ENCODE results near the gene DNAJB7. TPM values are rescaled to one million over a fixed set of nuclear protein-coding genes. Genes with fewer than 3 reads are reported as not detected.

DNAJB7 gene
- total and polyA plus RNA-seq, 2 of the 13 experiments (the other 11 are each of a cell fraction or from before 2014, with no cell fraction given) = not detected

DNA sequence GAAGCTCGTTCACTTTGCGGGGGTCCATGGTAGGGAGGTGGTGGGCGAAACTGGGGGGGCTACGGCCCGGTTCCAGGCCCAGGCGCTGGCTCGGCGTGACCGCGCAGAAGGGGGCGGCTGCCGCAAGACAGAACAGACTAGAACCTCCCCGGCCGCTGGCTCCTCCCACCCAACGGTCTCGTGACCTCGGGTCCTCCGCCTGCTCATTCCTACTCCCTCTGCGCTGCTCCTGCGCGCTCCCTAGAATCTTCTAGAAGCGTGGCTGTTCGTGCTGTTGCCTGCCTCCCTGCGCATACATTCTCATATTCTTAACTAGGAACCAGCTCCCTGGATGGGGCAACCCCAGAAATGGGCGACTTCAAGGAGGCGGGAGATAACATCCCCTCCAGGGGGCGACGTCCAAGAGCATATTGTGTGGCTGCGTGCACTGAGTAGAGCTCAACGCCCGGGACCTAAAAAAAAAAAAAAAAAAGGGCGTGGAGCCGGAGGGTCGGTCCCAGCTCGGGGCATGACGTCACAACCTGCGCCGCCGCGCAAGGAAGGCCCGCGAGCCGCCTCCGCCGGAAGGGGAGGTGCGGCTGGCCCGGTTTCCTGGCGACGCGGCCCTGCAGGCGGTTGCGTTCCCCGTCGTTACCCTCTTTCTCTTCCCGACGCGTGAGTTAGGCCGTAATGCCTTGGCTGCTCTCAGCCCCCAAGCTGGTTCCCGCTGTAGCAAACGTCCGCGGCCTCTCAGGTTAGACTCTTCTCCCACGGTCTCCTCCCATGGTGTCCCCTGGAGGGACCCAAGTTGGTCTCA, 5.2 kb downstream of the DNAJB7 start, which contains the start of the genes ST13 and XPNPEP3 (continued):
- TF ChIP-seq, protein P1, sequence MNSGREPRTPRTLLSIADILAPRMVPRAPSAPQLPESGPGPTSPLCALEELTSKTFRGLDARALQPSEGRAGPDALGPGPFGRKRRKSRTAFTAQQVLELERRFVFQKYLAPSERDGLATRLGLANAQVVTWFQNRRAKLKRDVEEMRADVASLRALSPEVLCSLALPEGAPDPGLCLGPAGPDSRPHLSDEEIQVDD (CRISPR knock-in tag; IDR thresholded peaks at IDR 0.05; ENCODE audit: borderline replicate concordance) = no peak
- TF ChIP-seq ZNF891 (CRISPR knock-in tag; IDR thresholded peaks at IDR 0.05) = peak; percentile 80
- no peak for TF ChIP-seq SOX6 (IDR thresholded peaks at IDR 0.05)
- TF ChIP-seq SOX6 (CRISPR knock-in tag; IDR thresholded peaks at IDR 0.05) = peak; percentile 37; the same call in 1 of the 2 replicates
- TF ChIP-seq, protein P2, sequence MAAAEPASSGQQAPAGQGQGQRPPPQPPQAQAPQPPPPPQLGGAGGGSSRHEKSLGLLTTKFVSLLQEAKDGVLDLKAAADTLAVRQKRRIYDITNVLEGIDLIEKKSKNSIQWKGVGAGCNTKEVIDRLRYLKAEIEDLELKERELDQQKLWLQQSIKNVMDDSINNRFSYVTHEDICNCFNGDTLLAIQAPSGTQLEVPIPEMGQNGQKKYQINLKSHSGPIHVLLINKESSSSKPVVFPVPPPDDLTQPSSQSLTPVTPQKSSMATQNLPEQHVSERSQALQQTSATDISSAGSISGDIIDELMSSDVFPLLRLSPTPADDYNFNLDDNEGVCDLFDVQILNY (CRISPR knock-in tag; conservative IDR thresholded peaks at IDR 0.05) = 0 out of 2 replicates have a peak, but pooled peaks have one; percentile 36
- TF ChIP-seq ZNF703 (CRISPR knock-in tag; IDR thresholded peaks at IDR 0.05; ENCODE audit: borderline replicate concordance) = peak; percentile 30; the same call in 1 of the 2 replicates
- TF ChIP-seq, protein P3, sequence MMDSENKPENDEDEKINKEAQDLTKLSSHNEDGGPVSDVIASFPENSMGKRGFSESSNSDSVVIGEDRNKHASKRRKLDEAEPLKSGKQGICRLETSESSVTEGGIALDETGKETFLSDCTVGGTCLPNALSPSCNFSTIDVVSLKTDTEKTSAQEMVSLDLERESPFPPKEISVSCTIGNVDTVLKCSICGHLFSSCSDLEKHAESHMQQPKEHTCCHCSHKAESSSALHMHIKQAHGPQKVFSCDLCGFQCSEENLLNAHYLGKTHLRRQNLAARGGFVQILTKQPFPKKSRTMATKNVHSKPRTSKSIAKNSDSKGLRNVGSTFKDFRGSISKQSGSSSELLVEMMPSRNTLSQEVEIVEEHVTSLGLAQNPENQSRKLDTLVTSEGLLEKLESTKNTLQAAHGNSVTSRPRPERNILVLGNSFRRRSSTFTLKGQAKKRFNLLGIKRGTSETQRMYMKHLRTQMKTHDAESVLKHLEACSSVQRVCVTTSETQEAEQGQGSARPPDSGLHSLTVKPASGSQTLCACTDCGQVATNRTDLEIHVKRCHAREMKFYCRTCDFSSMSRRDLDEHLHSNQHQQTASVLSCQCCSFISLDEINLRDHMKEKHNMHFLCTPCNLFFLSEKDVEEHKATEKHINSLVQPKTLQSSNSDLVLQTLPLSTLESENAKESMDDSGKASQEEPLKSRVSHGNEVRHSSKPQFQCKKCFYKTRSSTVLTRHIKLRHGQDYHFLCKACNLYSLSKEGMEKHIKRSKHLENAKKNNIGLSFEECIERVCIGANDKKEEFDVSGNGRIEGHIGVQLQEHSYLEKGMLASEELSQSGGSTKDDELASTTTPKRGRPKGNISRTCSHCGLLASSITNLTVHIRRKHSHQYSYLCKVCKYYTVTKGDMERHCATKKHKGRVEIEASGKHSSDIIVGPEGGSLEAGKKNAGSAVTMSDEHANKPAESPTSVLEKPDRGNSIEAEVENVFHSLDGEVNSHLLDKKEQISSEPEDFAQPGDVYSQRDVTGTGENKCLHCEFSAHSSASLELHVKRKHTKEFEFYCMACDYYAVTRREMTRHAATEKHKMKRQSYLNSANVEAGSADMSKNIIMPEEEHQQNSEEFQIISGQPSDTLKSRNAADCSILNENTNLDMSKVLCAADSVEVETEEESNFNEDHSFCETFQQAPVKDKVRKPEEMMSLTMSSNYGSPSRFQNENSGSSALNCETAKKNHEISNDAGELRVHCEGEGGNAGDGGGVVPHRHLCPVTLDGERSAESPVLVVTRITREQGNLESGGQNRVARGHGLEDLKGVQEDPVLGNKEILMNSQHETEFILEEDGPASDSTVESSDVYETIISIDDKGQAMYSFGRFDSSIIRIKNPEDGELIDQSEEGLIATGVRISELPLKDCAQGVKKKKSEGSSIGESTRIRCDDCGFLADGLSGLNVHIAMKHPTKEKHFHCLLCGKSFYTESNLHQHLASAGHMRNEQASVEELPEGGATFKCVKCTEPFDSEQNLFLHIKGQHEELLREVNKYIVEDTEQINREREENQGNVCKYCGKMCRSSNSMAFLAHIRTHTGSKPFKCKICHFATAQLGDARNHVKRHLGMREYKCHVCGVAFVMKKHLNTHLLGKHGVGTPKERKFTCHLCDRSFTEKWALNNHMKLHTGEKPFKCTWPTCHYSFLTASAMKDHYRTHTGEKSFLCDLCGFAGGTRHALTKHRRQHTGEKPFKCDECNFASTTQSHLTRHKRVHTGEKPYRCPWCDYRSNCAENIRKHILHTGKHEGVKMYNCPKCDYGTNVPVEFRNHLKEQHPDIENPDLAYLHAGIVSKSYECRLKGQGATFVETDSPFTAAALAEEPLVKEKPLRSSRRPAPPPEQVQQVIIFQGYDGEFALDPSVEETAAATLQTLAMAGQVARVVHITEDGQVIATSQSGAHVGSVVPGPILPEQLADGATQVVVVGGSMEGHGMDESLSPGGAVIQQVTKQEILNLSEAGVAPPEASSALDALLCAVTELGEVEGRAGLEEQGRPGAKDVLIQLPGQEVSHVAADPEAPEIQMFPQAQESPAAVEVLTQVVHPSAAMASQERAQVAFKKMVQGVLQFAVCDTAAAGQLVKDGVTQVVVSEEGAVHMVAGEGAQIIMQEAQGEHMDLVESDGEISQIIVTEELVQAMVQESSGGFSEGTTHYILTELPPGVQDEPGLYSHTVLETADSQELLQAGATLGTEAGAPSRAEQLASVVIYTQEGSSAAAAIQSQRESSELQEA (CRISPR knock-in tag; IDR thresholded peaks at IDR 0.05; ENCODE audit: not compliant biosample characterization) = peak; percentile 63
- no peak for TF ChIP-seq CREBL2 (CRISPR knock-in tag; IDR thresholded peaks at IDR 0.05; ENCODE audit: borderline replicate concordance)
- no peak for TF ChIP-seq SMARCC2 (IDR thresholded peaks at IDR 0.05)
- 0 out of 2 replicates have a peak, but pooled peaks have one; percentile 35 for TF ChIP-seq PCBP1 (IDR thresholded peaks at IDR 0.05; ENCODE audit: borderline replicate concordance, low read depth, low read length)
- 0 out of 2 replicates have a peak, but pooled peaks have one; percentile 45 for TF ChIP-seq KDM3A (CRISPR knock-in tag; IDR thresholded peaks at IDR 0.05; ENCODE audit: low read depth)
- 0 out of 2 replicates have a peak, but pooled peaks have one; percentile 6 for TF ChIP-seq ZBTB20 (CRISPR knock-in tag; IDR thresholded peaks at IDR 0.05; ENCODE audit: borderline replicate concordance, low read depth)
- no peak for TF ChIP-seq U2AF1 (optimal IDR thresholded peaks at IDR 0.05; ENCODE audit: low read depth, low read length)
- TF ChIP-seq SNAPC5 (CRISPR knock-in tag; IDR thresholded peaks at IDR 0.05; ENCODE audit: borderline replicate concordance) = 0 out of 2 replicates have a peak, but pooled peaks have one; percentile 31
- TF ChIP-seq ZMYM4 (CRISPR knock-in tag; IDR thresholded peaks at IDR 0.05) = peak; percentile 81
- peak; percentile 34; the same call in 1 of the 2 replicates for TF ChIP-seq CEBPG (CRISPR knock-in tag; IDR thresholded peaks at IDR 0.05)
- TF ChIP-seq, protein P4, sequence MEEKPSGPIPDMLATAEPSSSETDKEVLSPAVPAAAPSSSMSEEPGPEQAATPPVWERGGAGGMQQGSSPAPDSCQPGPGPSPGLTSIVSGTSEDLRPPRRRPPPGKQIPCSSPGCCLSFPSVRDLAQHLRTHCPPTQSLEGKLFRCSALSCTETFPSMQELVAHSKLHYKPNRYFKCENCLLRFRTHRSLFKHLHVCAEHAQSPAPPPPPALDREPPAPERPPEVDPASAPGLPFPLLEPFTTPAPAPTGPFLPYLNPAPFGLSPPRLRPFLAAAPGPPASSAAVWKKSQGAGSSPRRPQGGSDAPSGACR (CRISPR knock-in tag; IDR thresholded peaks at IDR 0.05) = peak; percentile 62; the same call in 1 of the 2 replicates
- peak; percentile 89 for TF ChIP-seq BHLHE40 (IDR thresholded peaks at IDR 0.05; ENCODE audit: low read length)

Data from HepG2 (cell line).